ENCODE data around the gene ARHGEF19. TPM values are rescaled to one million over a fixed set of nuclear protein-coding genes. Genes with fewer than 3 reads are reported as not detected.
A peak's percentile ranks its signal among the peaks of the same experiment; 100 is the strongest.

The ARHGEF19 gene
- total and polyA plus RNA-seq, 2 experiments from 2014 or later = 8.6 to 14.2 TPM

- peak overlapping the region; percentile 83 for H2AFZ ChIP-seq
- H3K4me3 ChIP-seq = peak overlapping the region; percentile 73
- H4K20me1 ChIP-seq (ENCODE audit: insufficient read depth) = no peaks in the 10 kb centered on the region
- no peaks in the 10 kb centered on the region for H3K9me2 ChIP-seq (ENCODE audit: insufficient read depth)
- H3K27ac ChIP-seq = peak overlapping the region; percentile 86
- H3K27me3 ChIP-seq (replicated peaks; ENCODE audit: insufficient read depth) = no peaks in the 10 kb centered on the region
- in situ Hi-C loops (cut with MboI) = no loop called here
- H3K9ac ChIP-seq = peak overlapping the region; percentile 87
- peak overlapping the region; percentile 46 for H3K4me2 ChIP-seq (ENCODE audit: unreplicated experiment)
- H3K9me3 ChIP-seq (ENCODE audit: low read depth) = no peaks in the 10 kb centered on the region
- peak; percentile 100 for DNase-seq
- WGBS, 2 experiments (ENCODE audit: low coverage in 1 of 2, low lambda C conversion rate in 2 of 2, missing lambda C conversion rate in 2 of 2) = 0 to 1% methylated on average over 37 to 75 of the region's 87 CpGs
- TF ChIP-seq EZH2phosphoT487 (IDR thresholded peaks at IDR 0.05; ENCODE audit: insufficient read depth, low read depth) (no peak), EZH2 (IDR thresholded peaks at IDR 0.05; ENCODE audit: insufficient read depth, poor library complexity, severe bottlenecking) (no peak)
- H3K79me2 ChIP-seq (ENCODE audit: insufficient read depth) = no peaks in the 10 kb centered on the region
- H3F3A ChIP-seq (ENCODE audit: insufficient read depth) = no peaks in the 10 kb centered on the region
- H3K4me1 ChIP-seq (ENCODE audit: insufficient read depth) = 0 out of 2 replicates have a peak, but pooled peaks cover 4% of the 10 kb centered on the region
- no peaks in the 10 kb centered on the region for H3K36me3 ChIP-seq (ENCODE audit: low read depth)
Measured at GRCh38 chr1:16206547-16207317, 5.7 kb downstream of the ARHGEF19 start.

GRCh38 chr1:16205891-16206546 is 6.4 kb downstream of the ARHGEF19 start:
- no peaks in the 10 kb centered on the region for H3F3A ChIP-seq (ENCODE audit: insufficient read depth)

GRCh38 chr1:16205334-16205671 is 7.1 kb downstream of the ARHGEF19 start:
- Histone ChIP-seq H3K27ac (no peak overlapping the region), H3K9me3 (ENCODE audit: low read depth) (no peaks in the 10 kb centered on the region), H2AFZ (no peak overlapping the region), H3K4me1 (ENCODE audit: insufficient read depth) (0 out of 2 replicates have a peak, but pooled peaks cover 4% of the 10 kb centered on the region), H3K36me3 (ENCODE audit: low read depth) (no peaks in the 10 kb centered on the region), H3K9me2 (ENCODE audit: insufficient read depth) (no peaks in the 10 kb centered on the region), H3K79me2 (ENCODE audit: insufficient read depth) (no peaks in the 10 kb centered on the region), H3K27me3 (replicated peaks; ENCODE audit: insufficient read depth) (no peaks in the 10 kb centered on the region), H3K4me2 (ENCODE audit: unreplicated experiment) (no peak overlapping the region), H4K20me1 (ENCODE audit: insufficient read depth) (no peaks in the 10 kb centered on the region), H3K4me3 (no peak overlapping the region), H3F3A (ENCODE audit: insufficient read depth) (no peaks in the 10 kb centered on the region), H3K9ac (peak overlapping the region; percentile 87; the same call in 1 of the 2 replicates)
- WGBS, 2 experiments (ENCODE audit: low coverage in 1 of 2, low lambda C conversion rate in 2 of 2, missing lambda C conversion rate in 2 of 2) = 97 to 98% methylated on average over 8 to 11 of the region's 11 CpGs
- in situ Hi-C loops (cut with MboI) = no loop called here
- TF ChIP-seq EZH2 (IDR thresholded peaks at IDR 0.05; ENCODE audit: insufficient read depth, poor library complexity, severe bottlenecking) (no peak), EZH2phosphoT487 (IDR thresholded peaks at IDR 0.05; ENCODE audit: insufficient read depth, low read depth) (no peak)
- DNase-seq = no peak

More at GRCh38 chr1:16205891-16206546, 6.4 kb downstream of the ARHGEF19 start:
- peak overlapping the region; percentile 52 for H3K27ac ChIP-seq
- WGBS, 2 experiments (ENCODE audit: low coverage in 1 of 2, low lambda C conversion rate in 2 of 2, missing lambda C conversion rate in 2 of 2) = 34 to 36% methylated on average over 35 to 38 of the region's 38 CpGs
- 0 out of 2 replicates have a peak, but pooled peaks cover 4% of the 10 kb centered on the region for H3K4me1 ChIP-seq (ENCODE audit: insufficient read depth)
- no peak for DNase-seq
- H4K20me1 ChIP-seq (ENCODE audit: insufficient read depth) = no peaks in the 10 kb centered on the region
- no peaks in the 10 kb centered on the region for H3K27me3 ChIP-seq (replicated peaks; ENCODE audit: insufficient read depth)
- in situ Hi-C loops (cut with MboI) = no loop called here
- H3K4me3 ChIP-seq = peak overlapping the region; percentile 75
- TF ChIP-seq EZH2 (IDR thresholded peaks at IDR 0.05; ENCODE audit: insufficient read depth, poor library complexity, severe bottlenecking) (no peak), EZH2phosphoT487 (IDR thresholded peaks at IDR 0.05; ENCODE audit: insufficient read depth, low read depth) (no peak)
- peak overlapping the region; percentile 87 for H3K9ac ChIP-seq
- H2AFZ ChIP-seq = peak overlapping the region; percentile 81
- H3K9me3 ChIP-seq (ENCODE audit: low read depth) = no peaks in the 10 kb centered on the region
- no peaks in the 10 kb centered on the region for H3K79me2 ChIP-seq (ENCODE audit: insufficient read depth)
- no peaks in the 10 kb centered on the region for H3K9me2 ChIP-seq (ENCODE audit: insufficient read depth)
- H3K36me3 ChIP-seq (ENCODE audit: low read depth) = no peaks in the 10 kb centered on the region
- peak overlapping the region; percentile 81 for H3K4me2 ChIP-seq (ENCODE audit: unreplicated experiment)

- Histone ChIP-seq H3K9me3 (ENCODE audit: low read depth) (no peaks in the 10 kb centered on the region), H3K9ac (no peak overlapping the region), H3K36me3 (ENCODE audit: low read depth) (no peaks in the 10 kb centered on the region), H3K27me3 (replicated peaks; ENCODE audit: insufficient read depth) (no peaks in the 10 kb centered on the region), H2AFZ (no peak overlapping the region), H3K4me3 (no peak overlapping the region), H3K27ac (no peak overlapping the region), H3K9me2 (ENCODE audit: insufficient read depth) (no peaks in the 10 kb centered on the region), H4K20me1 (ENCODE audit: insufficient read depth) (no peaks in the 10 kb centered on the region), H3K4me1 (ENCODE audit: insufficient read depth) (0 out of 2 replicates have a peak, but pooled peaks cover 4% of the 10 kb centered on the region), H3F3A (ENCODE audit: insufficient read depth) (no peaks in the 10 kb centered on the region), H3K4me2 (ENCODE audit: unreplicated experiment) (no peak overlapping the region), H3K79me2 (ENCODE audit: insufficient read depth) (no peaks in the 10 kb centered on the region)
- peak; percentile 41 for DNase-seq
- 79 to 89% methylated on average over 9 to 12 of the region's 12 CpGs for WGBS, 2 experiments (ENCODE audit: low coverage in 1 of 2, low lambda C conversion rate in 2 of 2, missing lambda C conversion rate in 2 of 2)
- in situ Hi-C loops (cut with MboI) = no loop called here
- TF ChIP-seq EZH2 (IDR thresholded peaks at IDR 0.05; ENCODE audit: insufficient read depth, poor library complexity, severe bottlenecking) (no peak), EZH2phosphoT487 (IDR thresholded peaks at IDR 0.05; ENCODE audit: insufficient read depth, low read depth) (no peak)
Measured at GRCh38 chr1:16204634-16205333, 7.7 kb downstream of the ARHGEF19 start.

Measured in GM23248 (cell line).